Measurements from ENCODE around the gene FAM210A. TPM values are rescaled to one million over a fixed set of nuclear protein-coding genes. Genes with fewer than 3 reads are reported as not detected.

FAM210A gene
- total RNA-seq, 1 experiment from 2014 or later: 17.1 TPM

GRCh38 chr18:13720123-13720522 is 6.2 kb downstream of the FAM210A start:
- Histone ChIP-seq H3K27me3 (replicated peaks; ENCODE audit: control insufficient read depth, insufficient read depth, low read length) (no peaks in the 10 kb centered on the region), H3K4me1 (peaks cover 6% of the 10 kb centered on the region; the same call in 1 of the 2 replicates), H3K4me3 (ENCODE audit: low read depth, low read length) (no peak overlapping the region), H3K9me3 (no peaks in the 10 kb centered on the region), H3K36me3 (ENCODE audit: control insufficient read depth, insufficient read depth, low read length) (no peaks in the 10 kb centered on the region)
- DNase-seq: no peak
- H3K9me3 Mint-ChIP-seq (ENCODE audit: unreplicated experiment): no peaks in the 10 kb centered on the region
- no peak overlapping the region for H3K4me3 Mint-ChIP-seq (ENCODE audit: unreplicated experiment)
- H3K36me3 Mint-ChIP-seq (ENCODE audit: insufficient read depth, unreplicated experiment): no peaks in the 10 kb centered on the region
- peaks cover 6% of the 10 kb centered on the region for H3K4me1 Mint-ChIP-seq (ENCODE audit: low read depth, unreplicated experiment)
- no peak overlapping the region for H3K27ac Mint-ChIP-seq (ENCODE audit: unreplicated experiment)
- no peak for TF ChIP-seq CTCF (IDR thresholded peaks at IDR 0.05; ENCODE audit: insufficient read depth in 1 of 2, low read depth in 1 of 2, low read length in 1 of 2, severe bottlenecking in 1 of 2, unreplicated experiment in 1 of 2)
- BruUV-seq (replicated peaks): no TSS peak
- intact Hi-C loops (cut with micrococcal nuclease; ENCODE audit: unreplicated experiment): no loop called here
- no peaks in the 10 kb centered on the region for H3K27me3 Mint-ChIP-seq (ENCODE audit: insufficient read depth, unreplicated experiment)
- ChIA-PET POLR2A (no interaction called here), CTCF (no interaction called here)

DNA sequence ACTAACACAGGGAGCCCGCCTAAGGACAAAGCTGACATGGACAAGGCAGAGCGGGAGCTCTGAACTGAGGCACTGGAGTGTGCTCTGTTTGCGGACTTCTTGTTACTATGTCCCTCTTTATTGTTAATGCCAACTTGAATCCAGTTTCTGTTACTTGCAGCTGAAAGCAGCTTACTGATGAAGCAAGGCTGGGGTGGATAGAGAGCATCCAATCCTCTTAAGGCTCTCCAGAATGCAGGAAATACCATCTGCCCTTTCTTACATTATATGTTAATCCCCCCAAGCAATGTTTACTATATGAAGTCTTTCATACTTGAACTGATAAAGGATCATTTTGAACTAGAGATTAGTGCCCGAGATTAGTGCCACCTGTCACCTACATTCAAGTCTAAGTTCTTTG is 9.4 kb downstream of the FAM210A start:
- H3K4me1 Mint-ChIP-seq (ENCODE audit: low read depth, unreplicated experiment): peaks cover 5% of the 10 kb centered on the region
- Histone ChIP-seq H3K9me3 (no peaks in the 10 kb centered on the region), H3K4me1 (peaks cover 9% of the 10 kb centered on the region; the same call in 1 of the 2 replicates), H3K4me3 (ENCODE audit: low read depth, low read length) (no peak overlapping the region), H3K36me3 (ENCODE audit: control insufficient read depth, insufficient read depth, low read length) (no peaks in the 10 kb centered on the region), H3K27me3 (replicated peaks; ENCODE audit: control insufficient read depth, insufficient read depth, low read length) (no peaks in the 10 kb centered on the region)
- ChIA-PET POLR2A (no interaction called here), CTCF (no interaction called here)
- H3K27me3 Mint-ChIP-seq (ENCODE audit: insufficient read depth, unreplicated experiment): no peaks in the 10 kb centered on the region
- peaks cover 3% of the 10 kb centered on the region for H3K9me3 Mint-ChIP-seq (ENCODE audit: unreplicated experiment)
- no peak for DNase-seq
- BruUV-seq (replicated peaks): no TSS peak
- TF ChIP-seq CTCF (IDR thresholded peaks at IDR 0.05; ENCODE audit: insufficient read depth in 1 of 2, low read depth in 1 of 2, low read length in 1 of 2, severe bottlenecking in 1 of 2, unreplicated experiment in 1 of 2): no peak
- intact Hi-C loops (cut with micrococcal nuclease; ENCODE audit: unreplicated experiment): loop anchor here (5.0 kb wide), 1 partner anchor 55 kb away; no protein-coding TSS in a partner anchor
- H3K4me3 Mint-ChIP-seq (ENCODE audit: unreplicated experiment): no peak overlapping the region
- H3K36me3 Mint-ChIP-seq (ENCODE audit: insufficient read depth, unreplicated experiment): no peaks in the 10 kb centered on the region
- no peak overlapping the region for H3K27ac Mint-ChIP-seq (ENCODE audit: unreplicated experiment)

- Mint-ChIP-seq H3K36me3 (ENCODE audit: insufficient read depth, unreplicated experiment) (no peaks in the 10 kb centered on the region), H3K4me1 (ENCODE audit: low read depth, unreplicated experiment) (peaks cover 5% of the 10 kb centered on the region), H3K9me3 (ENCODE audit: unreplicated experiment) (peaks cover 13% of the 10 kb centered on the region), H3K4me3 (ENCODE audit: unreplicated experiment) (no peak overlapping the region), H3K27ac (ENCODE audit: unreplicated experiment) (no peak overlapping the region), H3K27me3 (ENCODE audit: insufficient read depth, unreplicated experiment) (no peaks in the 10 kb centered on the region)
- H3K27me3 ChIP-seq (replicated peaks; ENCODE audit: control insufficient read depth, insufficient read depth, low read length): no peaks in the 10 kb centered on the region
- no peaks in the 10 kb centered on the region for H3K9me3 ChIP-seq
- no TSS peak for BruUV-seq (replicated peaks)
- ChIA-PET CTCF (no interaction called here), POLR2A (no interaction called here)
- H3K4me1 ChIP-seq: peaks cover 9% of the 10 kb centered on the region; the same call in 1 of the 2 replicates
- DNase-seq: no peak
- H3K36me3 ChIP-seq (ENCODE audit: control insufficient read depth, insufficient read depth, low read length): no peaks in the 10 kb centered on the region
- H3K4me3 ChIP-seq (ENCODE audit: low read depth, low read length): no peak overlapping the region
- TF ChIP-seq CTCF (IDR thresholded peaks at IDR 0.05; ENCODE audit: insufficient read depth in 1 of 2, low read depth in 1 of 2, low read length in 1 of 2, severe bottlenecking in 1 of 2, unreplicated experiment in 1 of 2): no peak
- intact Hi-C loops (cut with micrococcal nuclease; ENCODE audit: unreplicated experiment): loop anchor here (5.0 kb wide), 1 partner anchor 57 kb away; no protein-coding TSS in a partner anchor
Observed at GRCh38 chr18:13715330-13715729, 11.0 kb downstream of the FAM210A start.

All from Caco-2 (cell line).